HFF-Myc (cell line): Measurements from ENCODE around the gene ITIH5.

Source experiments
- DNase-seq: peaks from one replicate; pipeline ENCODE4 v3.0.0-alpha.2; 2011; ENCODE audit warnings: low read depth; ENCODE audit errors: extremely low read depth
- H3K4me3 ChIP-seq: replicated peaks from 2 replicates; pipeline ENCODE4 v1.5.1; 2011; ENCODE audit warnings: low read depth, mild to moderate bottlenecking, control low read depth, low read length
- CTCF ChIP-seq: IDR thresholded peaks from 2 replicates; pipeline ENCODE4 v1.5.1; 2012; ENCODE audit warnings: mild to moderate bottlenecking, low read depth, low read length, control low read depth; ENCODE audit errors: missing control alignments

Gene ITIH5

GRCh38 chr10:7572391-7572790 lies 94.4 kb downstream of the ITIH5 start:
- no peak for DNase-seq

GRCh38 chr10:7571981-7572380 lies 94.8 kb downstream of the ITIH5 start:
- DNase-seq, result no peak
- TF ChIP-seq CTCF, result no peak
- H3K4me3 ChIP-seq, result no peak overlapping the region

More at GRCh38 chr10:7572391-7572790, 94.4 kb downstream of the ITIH5 start:
- H3K4me3 ChIP-seq, result no peak overlapping the region
- TF ChIP-seq CTCF, result no peak

- no peak overlapping the region for H3K4me3 ChIP-seq
- TF ChIP-seq CTCF, result no peak
- DNase-seq, result no peak
Observed at GRCh38 chr10:7567911-7568620, 98.7 kb downstream of the ITIH5 start.

- no peak overlapping the region for H3K4me3 ChIP-seq
- DNase-seq, result no peak
Observed at GRCh38 chr10:7566891-7567290, 99.9 kb downstream of the ITIH5 start.

GRCh38 chr10:7565871-7566270 lies 100.9 kb downstream of the ITIH5 start:
- DNase-seq, result no peak
- no peak for TF ChIP-seq CTCF
- H3K4me3 ChIP-seq, result no peak overlapping the region

More at GRCh38 chr10:7566891-7567290, 99.9 kb downstream of the ITIH5 start:
- no peak for TF ChIP-seq CTCF

- no peak overlapping the region for H3K4me3 ChIP-seq
- TF ChIP-seq CTCF, result no peak
- no peak for DNase-seq
Observed at GRCh38 chr10:7563770-7564169, 103.0 kb downstream of the ITIH5 start.

- no peak for DNase-seq
- H3K4me3 ChIP-seq, result no peak overlapping the region
- TF ChIP-seq CTCF, result no peak
Observed at GRCh38 chr10:7563368-7563767, 103.4 kb downstream of the ITIH5 start.
